Measurements from ENCODE around the gene ST8SIA2.

GRCh38 chr15:92460023-92460422 is 66.3 kb downstream of the ST8SIA2 start:
- TF ChIP-seq, protein P1, sequence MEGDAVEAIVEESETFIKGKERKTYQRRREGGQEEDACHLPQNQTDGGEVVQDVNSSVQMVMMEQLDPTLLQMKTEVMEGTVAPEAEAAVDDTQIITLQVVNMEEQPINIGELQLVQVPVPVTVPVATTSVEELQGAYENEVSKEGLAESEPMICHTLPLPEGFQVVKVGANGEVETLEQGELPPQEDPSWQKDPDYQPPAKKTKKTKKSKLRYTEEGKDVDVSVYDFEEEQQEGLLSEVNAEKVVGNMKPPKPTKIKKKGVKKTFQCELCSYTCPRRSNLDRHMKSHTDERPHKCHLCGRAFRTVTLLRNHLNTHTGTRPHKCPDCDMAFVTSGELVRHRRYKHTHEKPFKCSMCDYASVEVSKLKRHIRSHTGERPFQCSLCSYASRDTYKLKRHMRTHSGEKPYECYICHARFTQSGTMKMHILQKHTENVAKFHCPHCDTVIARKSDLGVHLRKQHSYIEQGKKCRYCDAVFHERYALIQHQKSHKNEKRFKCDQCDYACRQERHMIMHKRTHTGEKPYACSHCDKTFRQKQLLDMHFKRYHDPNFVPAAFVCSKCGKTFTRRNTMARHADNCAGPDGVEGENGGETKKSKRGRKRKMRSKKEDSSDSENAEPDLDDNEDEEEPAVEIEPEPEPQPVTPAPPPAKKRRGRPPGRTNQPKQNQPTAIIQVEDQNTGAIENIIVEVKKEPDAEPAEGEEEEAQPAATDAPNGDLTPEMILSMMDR (IDR thresholded peaks at IDR 0.05): no peak
- no peak for TF ChIP-seq POLR2A (IDR thresholded peaks at IDR 0.05)
